Measurements from ENCODE around the gene DPH6. TPM values are rescaled to one million over a fixed set of nuclear protein-coding genes. Genes with fewer than 3 reads are reported as not detected.

Gene DPH6, protein sequence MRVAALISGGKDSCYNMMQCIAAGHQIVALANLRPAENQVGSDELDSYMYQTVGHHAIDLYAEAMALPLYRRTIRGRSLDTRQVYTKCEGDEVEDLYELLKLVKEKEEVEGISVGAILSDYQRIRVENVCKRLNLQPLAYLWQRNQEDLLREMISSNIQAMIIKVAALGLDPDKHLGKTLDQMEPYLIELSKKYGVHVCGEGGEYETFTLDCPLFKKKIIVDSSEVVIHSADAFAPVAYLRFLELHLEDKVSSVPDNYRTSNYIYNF
- total RNA-seq, result 11.7 and 27.6 TPM in 2 replicates

DNA sequence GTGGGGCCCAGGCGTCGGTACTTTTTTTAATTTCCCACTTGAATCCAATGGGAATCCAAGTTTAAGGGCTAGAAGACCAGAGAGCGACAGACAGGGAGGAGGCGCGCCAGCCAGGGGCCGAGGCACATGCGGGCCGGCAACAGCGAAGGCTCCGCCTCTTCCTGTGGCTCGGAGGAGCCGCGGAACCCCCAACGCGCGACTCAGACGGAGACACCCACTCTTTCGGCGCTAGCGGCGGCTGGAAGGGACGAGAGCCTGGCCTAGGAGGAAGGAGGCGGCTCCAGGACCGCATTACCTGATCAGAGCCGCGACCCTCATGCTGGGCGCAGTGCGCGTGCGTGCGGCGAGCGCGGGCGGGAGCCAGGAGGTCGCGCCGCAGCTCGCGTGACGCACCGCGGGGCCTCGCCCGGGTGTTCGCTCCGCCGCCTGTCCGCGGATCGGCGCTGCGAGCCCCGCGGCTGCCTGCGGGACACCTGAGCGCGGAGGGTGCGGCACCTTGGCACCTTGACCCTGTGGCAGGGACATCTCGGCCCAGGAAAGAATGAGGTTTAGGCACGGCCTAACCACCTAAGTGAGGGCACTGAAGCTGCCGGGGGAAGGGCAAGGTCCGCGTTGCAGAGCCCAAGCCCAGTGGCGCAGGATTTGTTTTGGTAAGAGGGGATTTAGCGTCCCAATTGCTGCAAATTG is at the start of gene DPH6:
TSS of gene DPH6 (minus strand) at position 342 of the 687 bp plus-strand sequence. CDS start at position 318, 24 bp downstream.

